Activated T-cell treated with anti-CD3 and anti-CD28 coated beads for 24 hours (primary cell): ENCODE results near the gene CSH2.
A peak's percentile ranks its signal among the peaks of the same experiment; 100 is the strongest.
"Not testable (repeated sequence)": the region's sequence is repeated elsewhere in the genome, so short reads cannot be mapped to it uniquely, and the experiment has no call there.

Experiments
- DNase-seq: peaks from one replicate; pipeline ENCODE4 v3.0.0-alpha.2; 2020; ENCODE audit warnings: low read depth

CSH2 gene

GRCh38 chr17:63896524-63897354 lies 23.3 kb upstream of the CSH2 start, which contains the start of gene CSH1:
TSS of gene CSH1 (minus strand) at chr17:63896574. CDS start at chr17:63896511, 63 bp downstream.
- DNase-seq: not testable (repeated sequence)

GRCh38 chr17:63894821-63895220 lies 21.3 kb upstream of the CSH2 start:
- not testable (repeated sequence) for DNase-seq

- not testable (repeated sequence) for DNase-seq
Measured at GRCh38 chr17:63894021-63894420, 20.5 kb upstream of the CSH2 start.

GRCh38 chr17:63892316-63893037 lies 19.0 kb upstream of the CSH2 start:
- not testable (repeated sequence) for DNase-seq

GRCh38 chr17:63889026-63889848 lies 15.8 kb upstream of the CSH2 start:
- peak; percentile 13 for DNase-seq

- not testable (repeated sequence) for DNase-seq
Measured at GRCh38 chr17:63885119-63885518, 11.6 kb upstream of the CSH2 start.

- DNase-seq: not testable (repeated sequence)
Measured at GRCh38 chr17:63882626-63883126, 9.2 kb upstream of the CSH2 start.

- DNase-seq: peak; percentile 42
Measured at GRCh38 chr17:63881935-63882601, 8.6 kb upstream of the CSH2 start, which contains the start of gene GH2. TSS of gene GH2 (minus strand) at chr17:63881944. CDS start at chr17:63881801, 143 bp downstream.

- not testable (repeated sequence) for DNase-seq
Measured at GRCh38 chr17:63881337-63881736, 7.9 kb upstream of the CSH2 start.

GRCh38 chr17:63880706-63881105 lies 7.2 kb upstream of the CSH2 start:
- no peak for DNase-seq

GRCh38 chr17:63878413-63878812 lies 4.9 kb upstream of the CSH2 start:
- not testable (repeated sequence) for DNase-seq

- not testable (repeated sequence) for DNase-seq
Measured at GRCh38 chr17:63874693-63875092, 1.2 kb upstream of the CSH2 start.

- DNase-seq: not testable (repeated sequence)
Measured at GRCh38 chr17:63874061-63874626, 667 bp upstream of the CSH2 start.

- not testable (repeated sequence) for DNase-seq
Measured at GRCh38 chr17:63871646-63872365, 1.7 kb downstream of the CSH2 start.

- DNase-seq: not testable (repeated sequence)
Measured at GRCh38 chr17:63870292-63870665, 3.2 kb downstream of the CSH2 start.

GRCh38 chr17:63869491-63870291 lies 3.8 kb downstream of the CSH2 start:
- DNase-seq: not testable (repeated sequence)

- DNase-seq: not testable (repeated sequence)
Measured at GRCh38 chr17:63866625-63867024, 6.9 kb downstream of the CSH2 start.

GRCh38 chr17:63859257-63859656 lies 14.2 kb downstream of the CSH2 start:
- no peak for DNase-seq

GRCh38 chr17:63856425-63856824 lies 17.1 kb downstream of the CSH2 start:
- DNase-seq: not testable (repeated sequence)
